HG03025 (cell line): ENCODE results near the gene EHD1.
A peak's percentile ranks its signal among the peaks of the same experiment; 100 is the strongest.

Experiments
- ATAC-seq: cut with Tn5 transposase; IDR thresholded peaks from one replicate; pipeline ENCODE4 v1.9.1; 2021; ENCODE audit warnings: mild to moderate bottlenecking, moderate library complexity; ENCODE audit not compliant: unreplicated experiment, low FRiP score

EHD1 gene

DNA sequence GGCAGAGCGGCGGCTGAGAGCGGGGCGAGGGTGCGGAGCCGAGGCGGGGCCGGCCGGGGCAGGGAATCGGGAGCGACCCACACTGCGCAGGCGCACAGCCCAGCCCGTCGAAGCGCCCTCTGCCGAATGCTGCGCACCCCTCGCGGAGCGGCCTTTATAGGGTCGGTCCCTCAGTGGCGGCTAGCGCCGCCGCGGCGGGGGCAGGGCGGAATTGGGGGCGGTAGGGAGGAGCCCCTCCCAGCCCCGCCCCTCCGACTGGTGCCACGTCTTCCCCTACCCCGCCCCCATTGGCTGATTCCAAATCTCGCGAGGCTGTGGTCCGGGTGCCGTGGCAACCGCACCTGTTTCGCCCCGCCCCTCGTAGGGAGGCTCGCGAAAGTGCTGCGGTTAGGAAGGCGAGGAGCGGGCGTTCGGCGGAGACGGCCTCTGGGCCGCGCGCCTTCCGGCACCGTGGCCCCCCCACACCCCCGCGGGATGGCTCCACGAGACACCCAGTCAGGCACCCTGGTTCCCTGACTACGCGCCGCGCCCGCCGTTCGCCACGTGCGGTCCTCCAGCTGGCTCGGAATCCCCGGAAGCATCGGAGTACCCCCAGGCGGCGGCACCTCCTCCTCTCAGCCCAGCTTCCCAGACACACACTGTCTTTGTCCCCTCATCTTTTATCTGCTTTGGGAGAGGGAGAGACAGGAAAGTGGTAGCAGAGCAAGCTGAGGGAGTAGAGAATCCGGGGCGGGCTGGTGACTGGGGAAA is at the start of gene EHD1:
Gene EHD1, minus strand, starts transcription at position 128 of the 750 bp plus-strand sequence. CDS start 157 bp downstream, outside the sequence.
- peak; percentile 74 for ATAC-seq

DNA sequence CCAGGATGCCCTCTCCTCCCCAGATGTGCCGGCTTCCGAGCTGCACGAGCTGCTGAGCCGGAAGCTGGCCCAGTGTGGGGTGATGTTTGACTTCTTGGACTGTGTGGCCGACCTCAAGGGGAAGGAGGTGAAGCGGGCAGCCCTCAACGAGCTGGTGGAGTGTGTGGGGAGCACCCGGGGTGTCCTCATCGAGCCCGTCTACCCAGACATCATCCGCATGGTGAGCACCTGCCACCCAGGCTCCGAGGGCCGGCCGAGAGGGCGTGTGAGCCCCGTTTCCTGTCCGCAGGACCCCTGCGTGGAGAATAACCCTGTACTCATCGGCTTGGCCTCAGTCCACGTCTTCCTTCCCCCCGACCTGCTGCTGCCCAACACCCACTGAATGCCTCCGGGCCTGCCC is 48.3 kb upstream of the EHD1 start:
- no peak for ATAC-seq

DNA sequence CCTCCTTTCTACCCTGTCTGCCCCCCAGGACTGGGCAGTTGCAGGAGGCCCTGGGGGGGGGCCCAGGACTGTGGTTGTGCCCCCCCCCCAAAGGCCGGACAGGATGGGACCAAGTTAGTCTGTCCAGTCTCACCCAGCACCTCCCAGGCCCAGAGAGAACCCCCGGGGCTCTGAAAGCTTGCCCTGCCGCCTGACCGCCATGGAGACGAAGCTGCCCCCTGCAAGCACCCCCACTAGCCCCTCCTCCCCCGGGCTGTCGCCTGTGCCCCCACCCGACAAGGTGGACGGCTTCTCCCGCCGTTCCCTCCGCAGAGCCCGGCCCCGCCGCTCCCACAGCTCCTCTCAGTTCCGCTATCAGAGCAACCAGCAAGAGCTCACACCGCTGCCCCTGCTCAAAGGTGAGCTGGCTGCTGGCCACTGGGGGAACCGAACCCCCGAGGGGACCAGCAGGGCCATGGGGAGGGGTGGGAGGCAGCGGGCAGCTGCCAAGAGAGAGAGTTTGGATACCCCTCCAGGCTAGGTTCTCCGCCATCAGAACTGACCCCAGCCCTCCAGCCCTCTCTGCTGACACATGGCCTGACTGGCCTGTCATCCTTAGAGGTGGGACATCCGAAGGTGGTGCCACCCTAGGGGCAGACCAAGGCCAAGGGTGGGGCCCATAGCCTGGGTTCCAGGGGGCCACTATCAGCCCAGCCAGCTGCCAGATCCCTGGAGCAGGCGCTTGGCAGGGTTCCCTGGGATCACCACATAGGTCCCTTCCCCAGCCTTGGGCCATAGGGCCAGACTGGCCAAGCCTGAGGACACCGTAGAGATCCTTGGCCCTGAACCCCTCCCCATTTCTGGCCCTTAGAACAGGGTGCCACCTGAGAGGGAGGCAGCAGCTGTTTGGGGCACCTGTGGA is 47.4 kb upstream of the EHD1 start:
- no peak for ATAC-seq

GRCh38 chr11:64924910-64925284 is 46.5 kb upstream of the EHD1 start:
- no peak for ATAC-seq

GRCh38 chr11:64923944-64924909 is 45.8 kb upstream of the EHD1 start, which contains the start of gene PPP2R5B:
TSS of gene PPP2R5B (plus strand) at chr11:64924689. CDS start at chr11:64925735, 1,046 bp downstream.
- peak; percentile 76 for ATAC-seq

- no peak for ATAC-seq
These were observed 44.8 kb upstream of the EHD1 start for GRCh38 chr11:64923151-64923661.

GRCh38 chr11:64921384-64921783 is 43.0 kb upstream of the EHD1 start:
- ATAC-seq, result no peak

DNA sequence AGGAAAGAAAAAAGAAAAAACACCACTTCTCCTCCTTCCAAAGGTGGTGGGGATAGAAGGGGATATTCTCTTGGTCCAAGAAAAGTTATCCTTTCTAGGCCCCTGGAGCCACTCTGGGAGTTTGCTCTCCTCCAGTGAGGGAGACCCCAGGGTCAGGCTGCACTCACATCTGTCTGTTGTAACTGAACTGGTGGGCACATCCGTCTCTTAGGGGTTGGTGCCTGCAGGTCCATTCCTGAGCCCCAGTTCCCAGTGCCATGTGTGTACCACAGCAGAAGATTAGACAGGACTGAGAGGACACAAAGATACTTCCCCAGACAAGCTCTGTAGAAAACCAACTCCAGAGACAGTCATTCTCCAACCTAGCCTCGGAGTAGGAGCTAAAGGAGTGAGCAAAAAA is 41.7 kb upstream of the EHD1 start:
- ATAC-seq, result no peak

- no peak for ATAC-seq
These were observed 41.2 kb upstream of the EHD1 start for GRCh38 chr11:64919627-64920026.

DNA sequence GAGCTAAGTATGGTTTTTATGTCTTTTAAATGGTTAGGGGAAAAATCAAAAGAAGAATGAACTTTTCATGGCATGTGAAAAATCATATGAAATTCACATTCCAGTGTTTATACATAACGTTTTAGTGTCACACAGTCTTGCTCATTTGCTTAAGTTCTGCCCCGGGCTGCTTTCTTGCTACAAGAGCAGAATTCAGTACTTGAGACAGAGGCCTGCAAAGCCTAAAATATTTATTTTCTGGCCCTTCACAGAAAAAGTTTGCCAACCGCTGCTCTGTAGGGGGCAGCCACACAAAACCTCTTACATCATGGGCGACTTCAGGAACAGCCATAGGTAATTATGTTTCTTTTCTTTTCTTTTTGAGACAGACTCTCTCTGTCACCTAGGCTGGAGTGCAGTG is 39.6 kb upstream of the EHD1 start:
- no peak for ATAC-seq

- no peak for ATAC-seq
These were observed 39.2 kb upstream of the EHD1 start for GRCh38 chr11:64917663-64917995.

- ATAC-seq, result peak; percentile 95
These were observed 38.6 kb upstream of the EHD1 start, which contains the start of gene ATG2A for GRCh38 chr11:64916775-64917662. TSS of gene ATG2A (minus strand) at chr11:64917209. CDS start at chr11:64917135, 74 bp downstream.

DNA sequence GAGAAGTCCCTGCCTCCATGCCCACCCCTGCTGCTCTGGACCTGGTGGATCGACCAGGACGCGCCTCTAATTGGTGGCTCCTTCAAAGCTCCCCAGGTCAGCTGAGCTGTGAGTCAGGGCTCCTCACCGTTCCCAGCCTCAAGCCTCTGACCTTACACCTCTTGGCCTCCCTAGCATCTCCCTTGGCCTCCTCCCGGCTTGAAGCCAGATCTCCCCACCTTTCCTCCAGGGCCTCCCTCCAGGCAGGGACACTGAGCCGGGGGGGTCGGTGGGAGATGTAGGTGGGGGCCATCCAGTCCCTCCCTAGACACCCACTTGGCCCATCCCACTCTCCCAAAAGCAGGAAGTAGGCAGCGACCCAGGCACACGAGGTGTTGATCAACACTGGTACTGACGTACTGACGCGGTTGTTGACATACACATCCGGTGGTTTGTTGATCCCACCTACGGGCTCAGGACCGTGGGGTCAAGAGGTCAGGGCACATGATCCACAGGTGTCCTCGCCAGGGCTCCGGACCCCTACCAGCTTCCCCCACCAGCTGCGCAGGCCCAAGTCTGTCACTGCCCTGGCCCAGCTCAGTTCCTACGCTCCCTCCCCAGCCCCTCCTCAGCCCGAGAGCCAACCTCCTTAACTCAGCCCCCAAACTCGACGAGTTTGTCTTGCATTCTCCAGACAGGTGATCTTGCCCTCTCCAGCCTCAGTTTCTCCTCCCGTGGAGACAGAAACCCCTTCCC is 37.8 kb upstream of the EHD1 start:
- no peak for ATAC-seq

- no peak for ATAC-seq
These were observed 37.0 kb upstream of the EHD1 start for GRCh38 chr11:64915376-64915887.

DNA sequence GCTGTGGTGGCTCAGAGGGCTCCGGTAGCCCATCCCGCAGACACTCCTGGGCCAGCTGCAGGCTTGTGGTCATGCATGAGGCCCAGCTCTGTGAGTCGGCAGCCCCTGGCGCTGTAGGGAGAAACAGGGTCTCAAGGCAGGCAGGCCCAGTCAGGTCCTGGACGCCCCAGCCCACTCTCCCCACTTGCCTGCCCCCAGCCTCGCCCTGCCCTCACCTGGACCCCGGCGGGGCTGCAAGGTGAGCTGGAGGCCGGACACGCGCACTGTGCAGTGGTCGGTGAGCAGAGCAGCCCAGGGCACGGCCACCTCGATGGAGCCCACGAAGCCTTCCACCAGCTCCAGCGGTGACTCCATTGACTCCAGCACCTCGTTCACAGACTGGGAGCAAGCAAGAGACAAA is 35.7 kb upstream of the EHD1 start:
- ATAC-seq, result no peak

- no peak for ATAC-seq
These were observed 34.8 kb upstream of the EHD1 start for GRCh38 chr11:64913171-64913727.

- ATAC-seq, result no peak
These were observed 33.3 kb upstream of the EHD1 start for GRCh38 chr11:64911689-64912088.

- no peak for ATAC-seq
These were observed 32.7 kb upstream of the EHD1 start for GRCh38 chr11:64911142-64911541.
